A549 (cell line): ENCODE results near the gene ZNF791. TPM values are rescaled to one million over a fixed set of nuclear protein-coding genes. Genes with fewer than 3 reads are reported as not detected.

Experiments used
- ATAC-seq, 2 experiments: fragments of 200-7000 bp in 1 of 2; fragments of >200 bp in 1 of 2; cut with Nextera tagmentation in 1 of 2; cut with Tn5 transposase in 1 of 2; 3 replicates each; pipeline versions ENCODE4 v1.8.0 to v1.9.1; 2018 to 2020; ENCODE audit warnings: mild to moderate bottlenecking in 1 of 2, moderate library complexity in 1 of 2
- CTCF ChIA-PET: fragments of 300-600 bp; sonication (Branson Sonifier 250); formaldehyde crosslinking; extraction: SDS; loops from one replicate; lab custom pipeline; 2021; ENCODE audit warnings: antibody characterized with exemption, inconsistent platforms; lab: Yijun Ruan, JAX
- POLR2A ChIA-PET: fragments of 350-600 bp; formaldehyde crosslinking; extraction: SDS; loops from one replicate; lab custom pipeline; 2021; ENCODE audit warnings: antibody characterized with exemption, inconsistent platforms; lab: Yijun Ruan, JAX
- DNase-seq, 2 experiments: peaks; one replicate each; pipeline versions ENCODE4 v3.0.0 to v3.0.0-alpha.2; 2011 to 2016; ENCODE audit warnings: low read depth in 1 of 2, low spot score in 1 of 2
- FAIRE-seq: peaks from 2 replicates; lab custom pipeline; 2011; peaks lifted over from hg19 to GRCh38; lab: Jason Lieb, UNC
- H3K27ac ChIP-seq, 2 experiments: fragments of >200 bp; sonication (Bioruptor Twin); formaldehyde crosslinking; 3 replicates each; pipeline ENCODE4 v1.5.1; 2016 to 2017
- H3K4me1 ChIP-seq: fragments of >200 bp; sonication (Bioruptor Twin); formaldehyde crosslinking; 3 replicates; pipeline ENCODE4 v1.6.1; 2016
- H3K4me2 ChIP-seq: fragments of >200 bp; sonication (Bioruptor Twin); formaldehyde crosslinking; 3 replicates; pipeline ENCODE4 v1.6.1; 2016
- H3K4me3 ChIP-seq: fragments of >200 bp; sonication (Bioruptor Twin); formaldehyde crosslinking; 3 replicates; pipeline ENCODE4 v1.5.1; 2016
- H3K9me3 ChIP-seq: fragments of >200 bp; sonication (Bioruptor Twin); formaldehyde crosslinking; 3 replicates; pipeline ENCODE4 v1.6.1; 2016
- CBX2 ChIP-seq: fragments of 200-600 bp; sonication (generic); IDR thresholded peaks from 2 replicates; pipeline ENCODE4 v1.6.1; 2016; ENCODE audit warnings: low read depth, mild to moderate bottlenecking, borderline replicate concordance
- EHF ChIP-seq: fragments of 250-450 bp; sonication (Bioruptor Pico); IDR thresholded peaks from 2 replicates; pipeline ENCODE4 v1.5.0; 2020; ENCODE audit warnings: mild to moderate bottlenecking
- ELK1 ChIP-seq: fragments of 150-350 bp; IDR thresholded peaks from 2 replicates; pipeline ENCODE4 v1.6.1; 2014; ENCODE audit warnings: low read depth, mild to moderate bottlenecking, low read length
- HDAC2 ChIP-seq: fragments of 200-600 bp; sonication (generic); IDR thresholded peaks from 2 replicates; pipeline ENCODE4 v1.6.1; 2016
- HES2 ChIP-seq: fragments of >200 bp; sonication (Bioruptor Twin); formaldehyde crosslinking; IDR thresholded peaks from 2 replicates; pipeline ENCODE4 v1.6.1; 2016
- KDM5A ChIP-seq: fragments of 200-600 bp; sonication (generic); IDR thresholded peaks from 2 replicates; pipeline ENCODE4 v1.6.1; 2016; ENCODE audit warnings: antibody characterized with exemption, mild to moderate bottlenecking
- MAZ ChIP-seq: fragments of 150-350 bp; IDR thresholded peaks from 2 replicates; pipeline ENCODE4 v1.6.1; 2014; ENCODE audit warnings: antibody characterized with exemption, low read depth, low read length, borderline replicate concordance
- POLR2AphosphoS2 ChIP-seq: conservative IDR thresholded peaks from 2 replicates; pipeline ENCODE4 v1.6.1; 2012; ENCODE audit warnings: low read length, improper control_type of control experiment, inconsistent platforms
- RFX5 ChIP-seq: fragments of 450-650 bp; IDR thresholded peaks from 2 replicates; pipeline ENCODE4 v1.7.1; 2014; ENCODE audit warnings: antibody characterized with exemption, mild to moderate bottlenecking, moderate library complexity
- ZC3H11A ChIP-seq: fragments of 450-650 bp; IDR thresholded peaks from 2 replicates; pipeline ENCODE4 v1.6.1; 2014; ENCODE audit warnings: antibody characterized with exemption, mild to moderate bottlenecking
- WGBS: methylation state at CpG from one replicate; pipeline ENCODE4 v1.1.6; 2017; ENCODE audit errors: missing lambda C conversion rate; 5-methylcytosine and 5-hydroxymethylcytosine counted together
- polyA plus RNA-seq, 4 experiments: library from polyadenylated mRNA; depleted of rRNA in 3 of 4; stranded (reverse); fragments of >200 nt; fragmentation: RNase III in 1 of 4; extraction: RNeasy Plus Mini Kit Qiagen cat#74134 plus additional on column Dnase treatment in 1 of 4; gene quantifications; 2 replicates in 3 of 4; 3 replicates in 1 of 4; pipeline ENCODE4 v1.2.3, GENCODE V29; 2011 to 2017
- TF ChIP-seq, protein P1 (sequence below): fragments of 200-600 bp; sonication (generic); IDR thresholded peaks from 2 replicates; pipeline ENCODE4 v1.6.1; 2016; ENCODE audit warnings: antibody characterized with exemption, mild to moderate bottlenecking, moderate library complexity
- TF ChIP-seq, protein P2 (sequence below): IDR thresholded peaks from 2 replicates; pipeline ENCODE4 v1.6.1; 2012

Gene ZNF791
- polyA plus RNA-seq, 2 of the 4 experiments (the other 2 are of a cell fraction): 4.5 to 7.1 TPM

- CTCF ChIA-PET: no interaction called here
These were observed 42.8 kb upstream of the ZNF791 start for GRCh38 chr19:12567951-12568350.

DNA sequence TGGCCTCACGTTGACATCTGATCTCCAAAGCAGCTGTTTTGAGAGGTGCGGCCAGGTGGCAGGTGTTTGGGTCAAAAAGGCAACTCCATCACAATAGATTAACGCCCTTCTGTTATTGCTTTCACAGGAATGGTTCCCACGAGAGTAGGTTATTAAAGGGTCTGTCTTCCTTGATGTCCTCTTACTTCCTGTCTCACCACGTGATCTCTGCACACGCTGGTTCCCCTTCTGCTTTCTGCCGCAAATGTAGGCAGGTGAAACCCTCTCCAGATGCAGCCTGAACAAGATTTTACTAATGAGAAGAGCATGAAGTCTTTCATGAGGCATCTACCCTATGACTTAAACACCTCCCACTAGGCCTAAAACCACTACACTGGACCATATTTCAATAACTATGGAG lies 36.7 kb upstream of the ZNF791 start:
- ChIA-PET POLR2A (interaction anchor here (1.0 kb wide), 1 partner anchor 37 kb away, joined by 3 read pairs; no protein-coding TSS in a partner anchor), CTCF (interaction anchor here (0.6 kb wide), 1 partner anchor 220 kb away, joined by 4 read pairs; no protein-coding TSS in a partner anchor)
- H3K4me3 ChIP-seq: no peak overlapping the region
- no peaks in the 10 kb centered on the region for H3K4me1 ChIP-seq
- H3K27ac ChIP-seq: no peak overlapping the region
- WGBS: 58% methylated on average over 7 of the region's 7 CpGs
- ATAC-seq (no peak), FAIRE-seq (no peak), DNase-seq (no peak)
- no peak for TF ChIP-seq RFX5
- no peak for TF ChIP-seq ZC3H11A
- no peak for TF ChIP-seq EHF (CRISPR knock-in tag)
- TF ChIP-seq, protein P1, sequence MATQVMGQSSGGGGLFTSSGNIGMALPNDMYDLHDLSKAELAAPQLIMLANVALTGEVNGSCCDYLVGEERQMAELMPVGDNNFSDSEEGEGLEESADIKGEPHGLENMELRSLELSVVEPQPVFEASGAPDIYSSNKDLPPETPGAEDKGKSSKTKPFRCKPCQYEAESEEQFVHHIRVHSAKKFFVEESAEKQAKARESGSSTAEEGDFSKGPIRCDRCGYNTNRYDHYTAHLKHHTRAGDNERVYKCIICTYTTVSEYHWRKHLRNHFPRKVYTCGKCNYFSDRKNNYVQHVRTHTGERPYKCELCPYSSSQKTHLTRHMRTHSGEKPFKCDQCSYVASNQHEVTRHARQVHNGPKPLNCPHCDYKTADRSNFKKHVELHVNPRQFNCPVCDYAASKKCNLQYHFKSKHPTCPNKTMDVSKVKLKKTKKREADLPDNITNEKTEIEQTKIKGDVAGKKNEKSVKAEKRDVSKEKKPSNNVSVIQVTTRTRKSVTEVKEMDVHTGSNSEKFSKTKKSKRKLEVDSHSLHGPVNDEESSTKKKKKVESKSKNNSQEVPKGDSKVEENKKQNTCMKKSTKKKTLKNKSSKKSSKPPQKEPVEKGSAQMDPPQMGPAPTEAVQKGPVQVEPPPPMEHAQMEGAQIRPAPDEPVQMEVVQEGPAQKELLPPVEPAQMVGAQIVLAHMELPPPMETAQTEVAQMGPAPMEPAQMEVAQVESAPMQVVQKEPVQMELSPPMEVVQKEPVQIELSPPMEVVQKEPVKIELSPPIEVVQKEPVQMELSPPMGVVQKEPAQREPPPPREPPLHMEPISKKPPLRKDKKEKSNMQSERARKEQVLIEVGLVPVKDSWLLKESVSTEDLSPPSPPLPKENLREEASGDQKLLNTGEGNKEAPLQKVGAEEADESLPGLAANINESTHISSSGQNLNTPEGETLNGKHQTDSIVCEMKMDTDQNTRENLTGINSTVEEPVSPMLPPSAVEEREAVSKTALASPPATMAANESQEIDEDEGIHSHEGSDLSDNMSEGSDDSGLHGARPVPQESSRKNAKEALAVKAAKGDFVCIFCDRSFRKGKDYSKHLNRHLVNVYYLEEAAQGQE: no peak
- no peak for TF ChIP-seq ELK1
- TF ChIP-seq, protein P2, sequence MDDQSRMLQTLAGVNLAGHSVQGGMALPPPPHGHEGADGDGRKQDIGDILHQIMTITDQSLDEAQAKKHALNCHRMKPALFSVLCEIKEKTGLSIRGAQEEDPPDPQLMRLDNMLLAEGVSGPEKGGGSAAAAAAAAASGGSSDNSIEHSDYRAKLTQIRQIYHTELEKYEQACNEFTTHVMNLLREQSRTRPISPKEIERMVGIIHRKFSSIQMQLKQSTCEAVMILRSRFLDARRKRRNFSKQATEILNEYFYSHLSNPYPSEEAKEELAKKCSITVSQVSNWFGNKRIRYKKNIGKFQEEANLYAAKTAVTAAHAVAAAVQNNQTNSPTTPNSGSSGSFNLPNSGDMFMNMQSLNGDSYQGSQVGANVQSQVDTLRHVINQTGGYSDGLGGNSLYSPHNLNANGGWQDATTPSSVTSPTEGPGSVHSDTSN: no peak
- peaks cover 39% of the 10 kb centered on the region; the same call in 2 of the 3 replicates for H3K9me3 ChIP-seq
- no peak overlapping the region for H3K4me2 ChIP-seq

More at GRCh38 chr19:12567951-12568350, 42.8 kb upstream of the ZNF791 start:
- no peak overlapping the region for H3K4me2 ChIP-seq
- WGBS: 60% methylated on average over 4 of the region's 4 CpGs
- no peak overlapping the region for H3K27ac ChIP-seq
- TF ChIP-seq RFX5 (no peak), CBX2 (no peak), KDM5A (no peak), POLR2AphosphoS2 (no peak), HES2 (no peak), HDAC2 (no peak), MAZ (no peak)
- TF ChIP-seq, protein P1: no peak
- TF ChIP-seq, all 56 proteins: peak for 0
- POLR2A ChIA-PET: no interaction called here
- FAIRE-seq (no peak), ATAC-seq (no peak), DNase-seq (no peak)
- H3K4me1 ChIP-seq: no peaks in the 10 kb centered on the region
- H3K4me3 ChIP-seq: no peak overlapping the region
- no peaks in the 10 kb centered on the region; the same call in 2 of the 3 replicates for H3K9me3 ChIP-seq
